Measurements from ENCODE around the gene MCF2L2. TPM values are rescaled to one million over a fixed set of nuclear protein-coding genes. Genes with fewer than 3 reads are reported as not detected.
"Not testable (repeated sequence)": the region's sequence is repeated elsewhere in the genome, so short reads cannot be mapped to it uniquely, and the experiment has no call there.

The MCF2L2 gene
- total RNA-seq, 1 experiment from 2014 or later, result 5.3 TPM

- no peak for DNase-seq
- Histone ChIP-seq H3K36me3 (replicated peaks; ENCODE audit: control insufficient read depth, insufficient read depth, low read length) (peaks cover 2% of the 10 kb centered on the region; the same call in 1 of the 2 replicates), H3K27me3 (ENCODE audit: control insufficient read depth, insufficient read depth, low read length) (no peaks in the 10 kb centered on the region), H3K4me3 (ENCODE audit: insufficient read depth, low read depth, low read length) (no peak overlapping the region)
Measured at GRCh38 chr3:183378008-183378407, 50.4 kb downstream of the MCF2L2 start.

GRCh38 chr3:183377307-183377959, 51.0 kb downstream of the MCF2L2 start:
- Histone ChIP-seq H3K36me3 (replicated peaks; ENCODE audit: control insufficient read depth, insufficient read depth, low read length) (peaks cover 2% of the 10 kb centered on the region; the same call in 1 of the 2 replicates), H3K4me3 (ENCODE audit: insufficient read depth, low read depth, low read length) (no peak overlapping the region), H3K27me3 (ENCODE audit: control insufficient read depth, insufficient read depth, low read length) (no peaks in the 10 kb centered on the region)
- DNase-seq, result no peak

- Histone ChIP-seq H3K36me3 (replicated peaks; ENCODE audit: control insufficient read depth, insufficient read depth, low read length) (peaks cover 2% of the 10 kb centered on the region; the same call in 1 of the 2 replicates), H3K27me3 (ENCODE audit: control insufficient read depth, insufficient read depth, low read length) (no peaks in the 10 kb centered on the region), H3K4me3 (ENCODE audit: insufficient read depth, low read depth, low read length) (no peak overlapping the region)
- DNase-seq, result no peak
Measured at GRCh38 chr3:183375787-183376186, 52.6 kb downstream of the MCF2L2 start.

- H3K36me3 ChIP-seq (replicated peaks; ENCODE audit: control insufficient read depth, insufficient read depth, low read length), result peaks cover 2% of the 10 kb centered on the region; the same call in 1 of the 2 replicates
- DNase-seq, result no peak
- H3K27me3 ChIP-seq (ENCODE audit: control insufficient read depth, insufficient read depth, low read length), result no peaks in the 10 kb centered on the region
- no peak overlapping the region for H3K4me3 ChIP-seq (ENCODE audit: insufficient read depth, low read depth, low read length)
Measured at GRCh38 chr3:183375337-183375736, 53.1 kb downstream of the MCF2L2 start.

- DNase-seq, result no peak
- Histone ChIP-seq H3K27me3 (ENCODE audit: control insufficient read depth, insufficient read depth, low read length) (no peaks in the 10 kb centered on the region), H3K36me3 (replicated peaks; ENCODE audit: control insufficient read depth, insufficient read depth, low read length) (no peaks in the 10 kb centered on the region), H3K4me3 (ENCODE audit: insufficient read depth, low read depth, low read length) (no peak overlapping the region)
Measured at GRCh38 chr3:183372911-183373310, 55.5 kb downstream of the MCF2L2 start.

- H3K27me3 ChIP-seq (ENCODE audit: control insufficient read depth, insufficient read depth, low read length); H3K36me3 ChIP-seq (replicated peaks; ENCODE audit: control insufficient read depth, insufficient read depth, low read length); DNase-seq; H3K4me3 ChIP-seq (ENCODE audit: insufficient read depth, low read depth, low read length): not testable (repeated sequence)
Measured at GRCh38 chr3:183371600-183371968, 56.8 kb downstream of the MCF2L2 start.

- no peaks in the 10 kb centered on the region for H3K36me3 ChIP-seq (replicated peaks; ENCODE audit: control insufficient read depth, insufficient read depth, low read length)
- no peak overlapping the region for H3K4me3 ChIP-seq (ENCODE audit: insufficient read depth, low read depth, low read length)
- no peaks in the 10 kb centered on the region for H3K27me3 ChIP-seq (ENCODE audit: control insufficient read depth, insufficient read depth, low read length)
- DNase-seq, result no peak
Measured at GRCh38 chr3:183370391-183370790, 58.0 kb downstream of the MCF2L2 start.

- no peaks in the 10 kb centered on the region for H3K36me3 ChIP-seq (replicated peaks; ENCODE audit: control insufficient read depth, insufficient read depth, low read length)
- no peak overlapping the region for H3K4me3 ChIP-seq (ENCODE audit: insufficient read depth, low read depth, low read length)
- no peak for DNase-seq
- H3K27me3 ChIP-seq (ENCODE audit: control insufficient read depth, insufficient read depth, low read length), result no peaks in the 10 kb centered on the region
Measured at GRCh38 chr3:183369627-183370026, 58.8 kb downstream of the MCF2L2 start.

- Histone ChIP-seq H3K36me3 (replicated peaks; ENCODE audit: control insufficient read depth, insufficient read depth, low read length) (no peaks in the 10 kb centered on the region), H3K4me3 (ENCODE audit: insufficient read depth, low read depth, low read length) (no peak overlapping the region), H3K27me3 (ENCODE audit: control insufficient read depth, insufficient read depth, low read length) (no peaks in the 10 kb centered on the region)
- no peak for DNase-seq
Measured at GRCh38 chr3:183369117-183369516, 59.3 kb downstream of the MCF2L2 start.

GRCh38 chr3:183360971-183361624, 67.3 kb downstream of the MCF2L2 start:
- H3K4me3 ChIP-seq (ENCODE audit: insufficient read depth, low read depth, low read length), result no peak overlapping the region
- DNase-seq, result no peak
- H3K27me3 ChIP-seq (ENCODE audit: control insufficient read depth, insufficient read depth, low read length), result no peaks in the 10 kb centered on the region
- no peaks in the 10 kb centered on the region for H3K36me3 ChIP-seq (replicated peaks; ENCODE audit: control insufficient read depth, insufficient read depth, low read length)

GRCh38 chr3:183359036-183359435, 69.4 kb downstream of the MCF2L2 start:
- Histone ChIP-seq H3K36me3 (replicated peaks; ENCODE audit: control insufficient read depth, insufficient read depth, low read length) (no peaks in the 10 kb centered on the region), H3K4me3 (ENCODE audit: insufficient read depth, low read depth, low read length) (no peak overlapping the region), H3K27me3 (ENCODE audit: control insufficient read depth, insufficient read depth, low read length) (no peaks in the 10 kb centered on the region)
- no peak for DNase-seq

- Histone ChIP-seq H3K4me3 (ENCODE audit: insufficient read depth, low read depth, low read length) (no peak overlapping the region), H3K36me3 (replicated peaks; ENCODE audit: control insufficient read depth, insufficient read depth, low read length) (no peaks in the 10 kb centered on the region), H3K27me3 (ENCODE audit: control insufficient read depth, insufficient read depth, low read length) (no peaks in the 10 kb centered on the region)
- no peak for DNase-seq
Measured at GRCh38 chr3:183357564-183358079, 70.8 kb downstream of the MCF2L2 start.

GRCh38 chr3:183356920-183357319, 71.5 kb downstream of the MCF2L2 start:
- Histone ChIP-seq H3K4me3 (ENCODE audit: insufficient read depth, low read depth, low read length) (no peak overlapping the region), H3K27me3 (ENCODE audit: control insufficient read depth, insufficient read depth, low read length) (no peaks in the 10 kb centered on the region), H3K36me3 (replicated peaks; ENCODE audit: control insufficient read depth, insufficient read depth, low read length) (no peaks in the 10 kb centered on the region)
- DNase-seq, result no peak

GRCh38 chr3:183354874-183355273, 73.5 kb downstream of the MCF2L2 start:
- H3K4me3 ChIP-seq (ENCODE audit: insufficient read depth, low read depth, low read length), result no peak overlapping the region
- H3K27me3 ChIP-seq (ENCODE audit: control insufficient read depth, insufficient read depth, low read length), result no peaks in the 10 kb centered on the region
- DNase-seq, result no peak
- H3K36me3 ChIP-seq (replicated peaks; ENCODE audit: control insufficient read depth, insufficient read depth, low read length), result no peaks in the 10 kb centered on the region

GRCh38 chr3:183354325-183354831, 74.0 kb downstream of the MCF2L2 start:
- H3K36me3 ChIP-seq (replicated peaks; ENCODE audit: control insufficient read depth, insufficient read depth, low read length), result no peaks in the 10 kb centered on the region
- no peak overlapping the region for H3K4me3 ChIP-seq (ENCODE audit: insufficient read depth, low read depth, low read length)
- DNase-seq, result no peak
- H3K27me3 ChIP-seq (ENCODE audit: control insufficient read depth, insufficient read depth, low read length), result no peaks in the 10 kb centered on the region
